SU-DHL-6 (cell line): ENCODE results near the gene LRRC26.

ENCODE experiments used
- H2AFZ ChIP-seq: fragments of 200-600 bp; sonication (generic); 2 replicates; pipeline ENCODE4 v1.6.1; 2014; ENCODE audit warnings: low read depth, mild to moderate bottlenecking, moderate library complexity, mixed read lengths, antibody characterized with exemption, low read length; ENCODE audit not compliant: severe bottlenecking
- H3F3A ChIP-seq: fragments of 200-600 bp; shearing (Covaris generic); 2 replicates; pipeline ENCODE4 v1.6.0; 2016; ENCODE audit warnings: antibody characterized with exemption, mild to moderate bottlenecking; ENCODE audit not compliant: insufficient read depth
- H3K27ac ChIP-seq: fragments of 200-600 bp; sonication (generic); 2 replicates; pipeline ENCODE4 v1.5.1; 2016; ENCODE audit warnings: low read depth, mild to moderate bottlenecking, low read length, moderate library complexity, mixed read lengths
- H3K27me3 ChIP-seq: fragments of 200-600 bp; sonication (generic), shearing (Covaris generic); 2 replicates; pipeline ENCODE4 v1.6.0; 2014; ENCODE audit warnings: mild to moderate bottlenecking, low read length
- H3K36me3 ChIP-seq: fragments of 200-600 bp; sonication (generic); 2 replicates; pipeline ENCODE4 v1.6.1; 2014; ENCODE audit warnings: mild to moderate bottlenecking, low read length, mixed read lengths
- H3K4me2 ChIP-seq: fragments of 300-600, 200-600 bp; shearing (Covaris generic), sonication (generic); 2 replicates; pipeline ENCODE4 v1.6.0; 2014; ENCODE audit warnings: low read length, low read depth, mild to moderate bottlenecking; ENCODE audit not compliant: poor library complexity, severe bottlenecking
- H3K4me3 ChIP-seq: fragments of 200-600 bp; sonication (generic); 2 replicates; pipeline ENCODE4 v1.5.1; 2014; ENCODE audit warnings: antibody characterized with exemption, low read length, mild to moderate bottlenecking, mixed read lengths; ENCODE audit not compliant: insufficient read depth, poor library complexity, severe bottlenecking
- H3K79me2 ChIP-seq: fragments of 200-600 bp; sonication (generic); 2 replicates; pipeline ENCODE4 v1.6.1; 2014; ENCODE audit warnings: mild to moderate bottlenecking, low read length, moderate library complexity; ENCODE audit not compliant: insufficient read depth
- H3K9ac ChIP-seq: fragments of 200-600 bp; sonication (generic); 2 replicates; pipeline ENCODE4 v1.7.0; 2014; ENCODE audit warnings: mild to moderate bottlenecking, low read length
- H3K9me2 ChIP-seq: fragments of 200-600 bp; sonication (generic); replicated peaks from 2 replicates; pipeline ENCODE4 v1.6.1; 2014; ENCODE audit warnings: low read length; ENCODE audit not compliant: insufficient read depth
- H3K9me3 ChIP-seq: fragments of 200-600 bp; sonication (generic); 2 replicates; pipeline ENCODE4 v1.6.1; 2014; ENCODE audit warnings: low read length, mixed read lengths; ENCODE audit not compliant: insufficient read depth
- H4K20me1 ChIP-seq: fragments of 200-600 bp; sonication (generic); 2 replicates; pipeline ENCODE4 v1.6.1; 2014; ENCODE audit warnings: low read depth, mild to moderate bottlenecking, antibody characterized with exemption, low read length, moderate library complexity, mixed read lengths
- CTCF ChIP-seq: fragments of 200-600 bp; sonication (generic); IDR thresholded peaks from one replicate; pipeline ENCODE4 v1.5.1; 2017; ENCODE audit warnings: antibody characterized with exemption, mild to moderate bottlenecking, low read length, moderate library complexity; ENCODE audit not compliant: insufficient read depth, poor library complexity, severe bottlenecking
- EZH2phosphoT487 ChIP-seq: fragments of 200-600 bp; sonication (generic), shearing (Covaris generic); conservative IDR thresholded peaks from 2 replicates; pipeline ENCODE4 v1.6.1; 2018; ENCODE audit warnings: mild to moderate bottlenecking, antibody characterized with exemption, low read length, moderate library complexity, mixed read lengths

Gene LRRC26

DNA sequence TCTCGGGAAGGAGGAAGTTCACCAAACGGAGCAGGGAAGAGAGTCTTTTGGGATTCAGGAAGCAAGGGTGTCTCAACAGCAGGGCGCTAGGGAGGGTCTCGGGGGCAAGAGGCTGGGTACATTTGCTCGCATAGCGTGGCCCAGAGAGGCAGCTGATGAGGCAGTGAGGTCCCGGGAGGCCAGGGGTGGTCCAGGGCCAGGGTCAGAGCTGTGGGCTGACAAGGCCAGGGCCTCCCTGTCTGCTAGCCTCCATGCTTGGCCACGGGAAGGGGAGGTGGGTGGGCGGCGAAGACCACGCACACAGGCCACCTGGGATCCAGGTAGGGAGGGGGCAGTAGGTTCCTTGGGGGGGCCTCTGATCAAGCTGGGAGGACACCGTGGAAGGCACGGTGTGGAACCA, 41.7 kb upstream of the LRRC26 start:
- Histone ChIP-seq H3K4me2 (no peak overlapping the region), H3K79me2 (peaks cover 6% of the 10 kb centered on the region), H2AFZ (no peak overlapping the region), H3K4me3 (no peak overlapping the region), H3K27ac (no peak overlapping the region), H4K20me1 (no peaks in the 10 kb centered on the region), H3K9me3 (no peaks in the 10 kb centered on the region), H3K9ac (no peak overlapping the region), H3K27me3 (no peaks in the 10 kb centered on the region), H3K9me2 (no peaks in the 10 kb centered on the region), H3K36me3 (no peaks in the 10 kb centered on the region), H3F3A (no peaks in the 10 kb centered on the region)
- TF ChIP-seq CTCF (no peak), EZH2phosphoT487 (no peak)

- no peak overlapping the region for H3K27ac ChIP-seq
- H2AFZ ChIP-seq = no peak overlapping the region
- H3K9ac ChIP-seq = peak overlapping the region; percentile 99
- H3K4me2 ChIP-seq = peak overlapping the region; percentile 78
- H3K4me3 ChIP-seq = peak overlapping the region; percentile 69
- peaks cover 9% of the 10 kb centered on the region for H3F3A ChIP-seq
- H3K9me3 ChIP-seq = no peaks in the 10 kb centered on the region
- no peaks in the 10 kb centered on the region for H3K36me3 ChIP-seq
- TF ChIP-seq EZH2phosphoT487 (no peak), CTCF (no peak)
- H4K20me1 ChIP-seq = no peaks in the 10 kb centered on the region
- no peaks in the 10 kb centered on the region for H3K9me2 ChIP-seq
- H3K79me2 ChIP-seq = peaks cover 31% of the 10 kb centered on the region
- H3K27me3 ChIP-seq = no peaks in the 10 kb centered on the region
These were observed 36.8 kb upstream of the LRRC26 start for GRCh38 chr9:137206602-137207001.

DNA sequence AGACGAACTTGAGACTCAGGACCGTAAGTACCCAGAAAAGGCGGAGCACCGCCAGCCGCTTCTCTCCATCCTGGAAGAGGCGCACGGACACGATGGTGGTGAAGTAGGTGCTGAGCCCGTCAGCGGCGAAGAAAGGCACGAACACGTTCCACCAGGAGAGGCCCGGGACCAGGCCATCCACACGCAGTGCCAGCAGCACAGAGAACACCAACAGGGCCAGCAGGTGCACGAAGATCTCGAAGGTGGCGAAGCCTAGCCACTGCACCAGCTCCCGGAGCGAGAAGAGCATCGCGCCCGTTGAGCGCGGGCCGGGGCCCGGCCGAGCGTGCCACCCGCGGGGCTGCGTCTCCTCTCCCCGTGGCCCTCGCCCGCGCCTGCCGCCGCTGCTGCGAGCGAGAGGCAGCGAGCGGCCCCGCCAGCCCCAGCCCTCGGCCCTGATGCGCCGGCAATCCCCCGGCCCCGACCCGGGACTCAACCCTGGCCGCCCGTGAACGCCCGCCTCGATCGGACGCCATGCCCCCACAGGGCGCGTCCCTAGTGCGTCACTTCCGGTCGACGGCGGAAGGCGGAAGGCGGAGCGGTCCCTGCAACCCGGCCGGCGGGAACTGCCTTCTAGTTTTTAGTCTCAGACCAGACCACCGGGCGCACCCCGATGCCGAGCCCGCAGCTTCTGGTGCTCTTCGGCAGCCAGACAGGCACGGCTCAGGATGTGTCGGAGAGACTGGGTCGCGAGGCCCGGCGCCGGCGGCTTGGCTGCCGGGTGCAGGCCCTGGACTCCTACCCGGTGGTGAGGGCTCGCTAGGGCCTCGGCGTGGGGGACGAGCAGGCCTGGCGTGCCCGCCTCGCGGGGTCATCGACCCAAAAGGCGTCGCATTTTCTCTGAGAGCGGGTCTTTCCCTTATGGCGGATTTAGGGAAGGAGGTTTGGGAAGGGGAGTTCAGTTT, 35.5 kb upstream of the LRRC26 start, which contains the start of the genes NDOR1 and TMEM203:
NDOR1 (plus strand) TSS at position 575 of the 944 bp plus-strand sequence; CDS start at position 653, 78 bp downstream.
TMEM203 (minus strand) TSS at position 523 of the 944 bp plus-strand sequence; CDS start at position 289, 234 bp downstream.
- Histone ChIP-seq H3K4me3 (peak within 1 kb of the TSS; percentile 69), H3K27me3 (no peaks in the 10 kb centered on the region), H3K9me3 (no peaks in the 10 kb centered on the region), H4K20me1 (no peaks in the 10 kb centered on the region), H3K4me2 (peak within 1 kb of the TSS; percentile 78), H3K9ac (peak within 1 kb of the TSS; percentile 99), H3K79me2 (peaks cover 31% of the 10 kb centered on the region), H3K36me3 (no peaks in the 10 kb centered on the region), H3K9me2 (no peaks in the 10 kb centered on the region), H2AFZ (peak within 1 kb of the TSS; percentile 24), H3F3A (peaks cover 12% of the 10 kb centered on the region), H3K27ac (peak within 1 kb of the TSS; percentile 48; the same call in 1 of the 2 replicates)
- TF ChIP-seq CTCF = no peak
- no peak for TF ChIP-seq EZH2phosphoT487
